GM19328 (cell line): ENCODE data around the gene IFNL1.
"Not testable (repeated sequence)": the region's sequence is repeated elsewhere in the genome, so short reads cannot be mapped to it uniquely, and the experiment has no call there.

Experiments used
- ATAC-seq: cut with Tn5 transposase; IDR thresholded peaks from one replicate; pipeline ENCODE4 v1.9.1; 2021; ENCODE audit warnings: mild to moderate bottlenecking, moderate library complexity; ENCODE audit not compliant: unreplicated experiment

The IFNL1 gene

GRCh38 chr19:39296055-39296645 is at the start of gene IFNL1:
Gene IFNL1, plus strand, starts transcription at chr19:39296407. Its CDS starts 15 bp downstream, at chr19:39296422.
- ATAC-seq = no peak

GRCh38 chr19:39246951-39247669 is 49.1 kb upstream of the IFNL1 start:
- no peak for ATAC-seq

- ATAC-seq = no peak
These were observed 48.2 kb upstream of the IFNL1 start for GRCh38 chr19:39247701-39248664.

- no peak for ATAC-seq
These were observed 47.4 kb upstream of the IFNL1 start, which contains the start of gene IFNL4 for GRCh38 chr19:39248806-39249205. Gene IFNL4, minus strand, starts transcription at chr19:39248856.

- no peak for ATAC-seq
These were observed 45.1 kb upstream of the IFNL1 start for GRCh38 chr19:39251081-39251480.

GRCh38 chr19:39251846-39252245 is 44.4 kb upstream of the IFNL1 start:
- no peak for ATAC-seq

- no peak for ATAC-seq
These were observed 43.7 kb upstream of the IFNL1 start for GRCh38 chr19:39252458-39252857.

GRCh38 chr19:39253374-39254149 is 42.6 kb upstream of the IFNL1 start:
- no peak for ATAC-seq

GRCh38 chr19:39254531-39255345 is 41.5 kb upstream of the IFNL1 start:
- no peak for ATAC-seq

GRCh38 chr19:39257227-39257626 is 39.0 kb upstream of the IFNL1 start:
- ATAC-seq = no peak

- no peak for ATAC-seq
These were observed 34.5 kb upstream of the IFNL1 start for GRCh38 chr19:39261704-39262103.

GRCh38 chr19:39262496-39262895 is 33.7 kb upstream of the IFNL1 start:
- no peak for ATAC-seq

GRCh38 chr19:39263912-39264305 is 32.3 kb upstream of the IFNL1 start:
- ATAC-seq = no peak

GRCh38 chr19:39264306-39265290 is 31.6 kb upstream of the IFNL1 start:
- no peak for ATAC-seq

- ATAC-seq = no peak
These were observed 30.8 kb upstream of the IFNL1 start for GRCh38 chr19:39265321-39265916.

GRCh38 chr19:39268085-39268484 is 28.1 kb upstream of the IFNL1 start, which contains the start of gene IFNL2:
Gene IFNL2, plus strand, starts transcription at chr19:39268396. Its CDS starts 173 bp downstream, at chr19:39268569.
- ATAC-seq = not testable (repeated sequence)

GRCh38 chr19:39268531-39269223 is 27.5 kb upstream of the IFNL1 start:
- not testable (repeated sequence) for ATAC-seq
